Fibroblast of lung (primary cell): ENCODE measurements around the gene SENP7. TPM values are rescaled to one million over a fixed set of nuclear protein-coding genes. Genes with fewer than 3 reads are reported as not detected.

Source experiments
- DNase-seq, 2 donors: peaks; one replicate each; pipeline versions ENCODE4 v3.0.0 to v3.0.0-alpha.2; 2010; ENCODE audit warnings: low read depth in 2 of 2
- H2AFZ ChIP-seq: 2 replicates; pipeline ENCODE4 v1.5.1; 2012; ENCODE audit warnings: low read length, control low read depth, inconsistent platforms
- H3K27ac ChIP-seq: 2 replicates; pipeline ENCODE4 v1.5.1; 2011; ENCODE audit warnings: low read length, control low read depth; ENCODE audit not compliant: insufficient read depth
- H3K27me3 ChIP-seq: 2 replicates; pipeline ENCODE4 v1.5.1; 2011; ENCODE audit warnings: mild to moderate bottlenecking, low read length; ENCODE audit not compliant: control insufficient read depth, insufficient read depth
- H3K36me3 ChIP-seq: 2 replicates; pipeline ENCODE4 v1.5.1; 2011; ENCODE audit warnings: low read length; ENCODE audit not compliant: control insufficient read depth, insufficient read depth
- H3K4me1 ChIP-seq: 2 replicates; pipeline ENCODE4 v1.5.1; 2011; ENCODE audit warnings: low read length; ENCODE audit not compliant: control insufficient read depth, insufficient read depth; ENCODE audit errors: extremely low read depth
- H3K4me2 ChIP-seq: 2 replicates; pipeline ENCODE4 v1.5.1; 2011; ENCODE audit warnings: low read length, control low read depth; ENCODE audit not compliant: insufficient read depth; ENCODE audit errors: extremely low read depth
- H3K4me3 ChIP-seq, 4 experiments: fragments of 200-600 bp in 1 of 4; sonication (generic) in 1 of 4; replicated peaks in 1 of 4; 2 replicates each; pipeline ENCODE4 v1.5.1; 2011 to 2016; ENCODE audit warnings: low read length in 4 of 4, low read depth in 3 of 4, mild to moderate bottlenecking in 3 of 4, control low read depth in 2 of 4, inconsistent platforms in 1 of 4, mixed read lengths in 1 of 4; ENCODE audit not compliant: insufficient read depth in 1 of 4; ENCODE audit errors: control extremely low read depth in 1 of 4
- H3K79me2 ChIP-seq: 2 replicates; pipeline ENCODE4 v1.5.1; 2012; ENCODE audit warnings: mild to moderate bottlenecking, low read length, inconsistent platforms; ENCODE audit not compliant: control insufficient read depth, insufficient read depth
- H3K9ac ChIP-seq: 2 replicates; pipeline ENCODE4 v1.5.1; 2011; ENCODE audit warnings: mild to moderate bottlenecking, low read length, control low read depth; ENCODE audit not compliant: insufficient read depth
- H3K9me3 ChIP-seq: 2 replicates; pipeline ENCODE4 v1.5.1; 2012; ENCODE audit warnings: low read depth, low read length; ENCODE audit not compliant: control insufficient read depth, insufficient read depth
- H4K20me1 ChIP-seq: 2 replicates; pipeline ENCODE4 v1.5.1; 2011; ENCODE audit warnings: low read length; ENCODE audit not compliant: control insufficient read depth, insufficient read depth; ENCODE audit errors: extremely low read depth
- EZH2 ChIP-seq: IDR thresholded peaks from 2 replicates; pipeline ENCODE4 v1.5.1; 2012; ENCODE audit warnings: low read length, control low read depth, mild to moderate bottlenecking; ENCODE audit errors: missing control alignments
- polyA plus RNA-seq, 2 donors: library from polyadenylated mRNA; depleted of rRNA in 1 of 2; stranded (reverse) in 1 of 2; unstranded in 1 of 2; fragments of >200 nt; gene quantifications; 2 replicates each; pipeline ENCODE4 v1.2.1, GENCODE V29; 2011 to 2012; ENCODE audit warnings: missing spikeins in 1 of 2
- total RNA-seq: library from RNA; depleted of rRNA; stranded (reverse); fragments of >200 nt; gene quantifications from 2 replicates; pipeline ENCODE4 v1.2.1, GENCODE V29; 2014
- TF ChIP-seq, protein P1 (sequence below), 2 donors: IDR thresholded peaks in 1 of 2; conservative IDR thresholded peaks in 1 of 2; 1 replicate in 1 of 2; 2 replicates in 1 of 2; pipeline ENCODE4 v1.5.1; 2011 to 2012; ENCODE audit warnings: low read length in 2 of 2, control low read depth in 1 of 2, inconsistent platforms in 1 of 2, low read depth in 1 of 2, mild to moderate bottlenecking in 1 of 2

Gene SENP7
- total and polyA plus RNA-seq, 2 donors (not counting 1 experiment from before 2014, with no cell fraction given) = 7.2 to 16.5 TPM

DNA sequence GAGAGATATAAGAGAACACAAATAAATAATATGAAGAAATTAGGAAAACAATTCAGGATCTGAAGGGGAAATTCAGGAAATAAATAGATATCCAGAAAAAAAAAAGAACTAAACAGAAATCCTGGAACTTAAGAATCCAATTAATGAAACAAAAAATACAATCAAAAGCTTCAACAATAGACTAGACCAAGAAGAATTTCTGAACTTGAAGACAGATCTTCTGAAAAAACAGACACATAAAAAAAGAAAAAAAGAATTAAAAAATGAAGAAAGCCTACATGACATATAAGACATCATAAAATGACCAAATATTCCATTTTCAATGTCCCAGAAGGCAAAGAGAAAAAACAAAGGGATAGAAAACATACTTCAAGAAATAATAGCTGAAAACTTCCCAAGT is 124.3 kb downstream of the SENP7 start:
- no peak overlapping the region for H3K4me3 ChIP-seq
- H3K4me1 ChIP-seq = no peaks in the 10 kb centered on the region
- H3K9ac ChIP-seq = no peak overlapping the region
- no peaks in the 10 kb centered on the region for H3K27me3 ChIP-seq
- no peaks in the 10 kb centered on the region for H3K9me3 ChIP-seq
- H3K36me3 ChIP-seq = no peaks in the 10 kb centered on the region
- H2AFZ ChIP-seq = no peak overlapping the region
- no peak overlapping the region for H3K4me2 ChIP-seq
- H4K20me1 ChIP-seq = no peaks in the 10 kb centered on the region
- no peaks in the 10 kb centered on the region for H3K79me2 ChIP-seq
- no peak for DNase-seq
- no peak overlapping the region for H3K27ac ChIP-seq
- TF ChIP-seq, protein P1, sequence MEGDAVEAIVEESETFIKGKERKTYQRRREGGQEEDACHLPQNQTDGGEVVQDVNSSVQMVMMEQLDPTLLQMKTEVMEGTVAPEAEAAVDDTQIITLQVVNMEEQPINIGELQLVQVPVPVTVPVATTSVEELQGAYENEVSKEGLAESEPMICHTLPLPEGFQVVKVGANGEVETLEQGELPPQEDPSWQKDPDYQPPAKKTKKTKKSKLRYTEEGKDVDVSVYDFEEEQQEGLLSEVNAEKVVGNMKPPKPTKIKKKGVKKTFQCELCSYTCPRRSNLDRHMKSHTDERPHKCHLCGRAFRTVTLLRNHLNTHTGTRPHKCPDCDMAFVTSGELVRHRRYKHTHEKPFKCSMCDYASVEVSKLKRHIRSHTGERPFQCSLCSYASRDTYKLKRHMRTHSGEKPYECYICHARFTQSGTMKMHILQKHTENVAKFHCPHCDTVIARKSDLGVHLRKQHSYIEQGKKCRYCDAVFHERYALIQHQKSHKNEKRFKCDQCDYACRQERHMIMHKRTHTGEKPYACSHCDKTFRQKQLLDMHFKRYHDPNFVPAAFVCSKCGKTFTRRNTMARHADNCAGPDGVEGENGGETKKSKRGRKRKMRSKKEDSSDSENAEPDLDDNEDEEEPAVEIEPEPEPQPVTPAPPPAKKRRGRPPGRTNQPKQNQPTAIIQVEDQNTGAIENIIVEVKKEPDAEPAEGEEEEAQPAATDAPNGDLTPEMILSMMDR (conservative IDR thresholded peaks at IDR 0.05 in 1 of 2, IDR thresholded peaks at IDR 0.05 in 1 of 2; ENCODE audit: low read depth in 1 of 2, low read length in 2 of 2) = no peak
- TF ChIP-seq EZH2 = no peak

DNA sequence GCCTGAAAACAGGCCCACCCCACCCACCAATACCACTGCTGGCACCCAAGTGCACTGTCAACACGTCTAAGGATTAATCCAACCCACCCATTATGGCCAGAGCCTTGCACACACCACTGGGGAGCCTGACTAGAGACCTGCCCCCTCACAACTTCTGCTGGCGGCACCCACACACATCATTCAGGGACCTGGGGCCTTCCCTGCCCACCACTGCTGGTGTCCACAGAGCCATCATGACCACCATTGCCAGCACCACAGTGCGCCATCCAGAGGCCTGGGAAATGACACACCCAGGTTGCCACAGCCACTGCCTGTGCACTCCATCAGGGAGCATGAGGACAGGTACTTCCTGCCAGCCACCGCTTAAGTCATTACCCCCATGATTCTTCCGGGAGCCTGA is 125.7 kb downstream of the SENP7 start:
- TF ChIP-seq, protein P1 (conservative IDR thresholded peaks at IDR 0.05 in 1 of 2, IDR thresholded peaks at IDR 0.05 in 1 of 2; ENCODE audit: low read depth in 1 of 2, low read length in 2 of 2) = no peak
- no peak for TF ChIP-seq EZH2
- Histone ChIP-seq H3K27ac (no peak overlapping the region), H3K79me2 (no peaks in the 10 kb centered on the region), H3K4me3 (no peak overlapping the region), H4K20me1 (no peaks in the 10 kb centered on the region), H3K36me3 (no peaks in the 10 kb centered on the region), H3K27me3 (no peaks in the 10 kb centered on the region), H2AFZ (no peak overlapping the region), H3K4me1 (no peaks in the 10 kb centered on the region), H3K4me2 (no peak overlapping the region), H3K9ac (no peak overlapping the region), H3K9me3 (no peaks in the 10 kb centered on the region)
- DNase-seq = no peak

DNA sequence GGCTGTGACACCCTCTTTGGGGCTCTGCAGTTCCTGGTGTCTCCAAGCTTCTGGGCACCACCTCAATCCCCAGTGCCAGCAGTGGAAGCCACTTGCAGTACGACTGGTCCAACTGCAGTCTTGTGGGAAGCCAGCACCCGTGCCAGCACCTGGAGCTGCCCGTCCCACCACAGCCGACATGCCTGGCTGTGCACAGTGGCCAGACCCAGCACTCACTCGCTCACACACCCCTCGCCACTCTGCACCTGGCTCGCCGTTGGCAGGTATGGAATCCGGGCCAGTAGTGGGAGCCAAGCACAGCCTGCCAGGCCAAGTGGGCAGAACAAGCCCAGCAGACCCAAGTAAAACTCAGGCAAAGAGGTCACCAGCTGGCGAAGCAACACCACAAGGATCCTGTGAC is 128.6 kb downstream of the SENP7 start:
- TF ChIP-seq, protein P1 (conservative IDR thresholded peaks at IDR 0.05 in 1 of 2, IDR thresholded peaks at IDR 0.05 in 1 of 2; ENCODE audit: low read depth in 1 of 2, low read length in 2 of 2) = no peak
- no peak for TF ChIP-seq EZH2
- no peak overlapping the region for H3K9ac ChIP-seq
- H3K36me3 ChIP-seq = no peaks in the 10 kb centered on the region
- DNase-seq = no peak
- H2AFZ ChIP-seq = no peak overlapping the region
- no peaks in the 10 kb centered on the region for H3K27me3 ChIP-seq
- H3K27ac ChIP-seq = no peak overlapping the region
- no peaks in the 10 kb centered on the region for H3K9me3 ChIP-seq
- H3K4me2 ChIP-seq = no peak overlapping the region
- H4K20me1 ChIP-seq = no peaks in the 10 kb centered on the region
- no peak overlapping the region for H3K4me3 ChIP-seq
- H3K4me1 ChIP-seq = no peaks in the 10 kb centered on the region
- H3K79me2 ChIP-seq = no peaks in the 10 kb centered on the region
